ENCODE results near the gene CADM2. TPM values are rescaled to one million over a fixed set of nuclear protein-coding genes. Genes with fewer than 3 reads are reported as not detected.

The CADM2 gene
- total RNA-seq, 1 donor from 2014 or later, result 4.0 TPM

- no peak for DNase-seq (ENCODE audit: extremely low spot score, unreplicated experiment)
- H3K4me1 Mint-ChIP-seq (ENCODE audit: unreplicated experiment), result no peaks in the 10 kb centered on the region
- TF ChIP-seq CTCF (conservative IDR thresholded peaks at IDR 0.05), result no peak
- no peaks in the 10 kb centered on the region for H3K36me3 Mint-ChIP-seq
- H3K9me3 Mint-ChIP-seq, result no peaks in the 10 kb centered on the region
- no peak overlapping the region for H3K4me3 Mint-ChIP-seq
- no peaks in the 10 kb centered on the region for H3K27me3 Mint-ChIP-seq
- H3K27ac Mint-ChIP-seq, result no peak overlapping the region
These were observed 27.0 kb downstream of the CADM2 start for GRCh38 chr3:84985795-84986194.

GRCh38 chr3:84987706-84988504 lies 29.1 kb downstream of the CADM2 start:
- H3K36me3 Mint-ChIP-seq, result no peaks in the 10 kb centered on the region
- no peak overlapping the region for H3K27ac Mint-ChIP-seq
- H3K4me1 Mint-ChIP-seq (ENCODE audit: unreplicated experiment), result no peaks in the 10 kb centered on the region
- no peaks in the 10 kb centered on the region for H3K9me3 Mint-ChIP-seq
- TF ChIP-seq CTCF (conservative IDR thresholded peaks at IDR 0.05), result no peak
- H3K27me3 Mint-ChIP-seq, result no peaks in the 10 kb centered on the region
- no peak overlapping the region for H3K4me3 Mint-ChIP-seq
- no peak for DNase-seq (ENCODE audit: extremely low spot score, unreplicated experiment)

- H3K4me1 Mint-ChIP-seq (ENCODE audit: unreplicated experiment), result no peaks in the 10 kb centered on the region
- no peak overlapping the region for H3K4me3 Mint-ChIP-seq
- no peaks in the 10 kb centered on the region for H3K36me3 Mint-ChIP-seq
- no peak overlapping the region for H3K27ac Mint-ChIP-seq
- no peaks in the 10 kb centered on the region for H3K27me3 Mint-ChIP-seq
- no peak for DNase-seq (ENCODE audit: extremely low spot score, unreplicated experiment)
- no peak for TF ChIP-seq CTCF (conservative IDR thresholded peaks at IDR 0.05)
- H3K9me3 Mint-ChIP-seq, result no peaks in the 10 kb centered on the region
These were observed 30.3 kb downstream of the CADM2 start for GRCh38 chr3:84989102-84989501.

DNA sequence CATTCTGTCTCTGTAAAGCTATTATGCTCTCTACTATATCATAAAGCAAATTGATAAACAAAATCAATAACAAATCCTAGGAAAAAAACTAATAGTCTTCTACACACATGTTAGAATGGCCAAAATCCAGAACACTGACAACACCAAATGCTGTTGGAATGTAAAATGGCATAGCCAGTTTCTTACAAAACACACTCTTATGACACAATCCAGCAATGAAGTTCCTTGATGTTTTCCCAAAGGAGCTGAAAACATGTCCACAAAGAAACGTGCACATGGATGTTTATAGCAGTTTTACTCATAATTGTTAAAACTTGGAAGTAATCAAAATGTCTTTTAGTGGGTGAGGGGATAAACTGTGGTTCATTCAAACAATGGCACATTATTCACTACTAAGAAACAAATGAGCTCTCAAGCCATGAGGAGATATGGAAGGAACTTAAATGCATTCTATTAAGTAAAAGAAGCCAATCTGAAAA lies 32.7 kb downstream of the CADM2 start:
- Mint-ChIP-seq H3K9me3 (no peaks in the 10 kb centered on the region), H3K27ac (no peak overlapping the region), H3K36me3 (no peaks in the 10 kb centered on the region), H3K4me1 (ENCODE audit: unreplicated experiment) (no peaks in the 10 kb centered on the region), H3K27me3 (no peaks in the 10 kb centered on the region), H3K4me3 (no peak overlapping the region)
- TF ChIP-seq CTCF (conservative IDR thresholded peaks at IDR 0.05), result no peak
- no peak for DNase-seq (ENCODE audit: extremely low spot score, unreplicated experiment)

GRCh38 chr3:84993956-84994355 lies 35.2 kb downstream of the CADM2 start:
- H3K36me3 Mint-ChIP-seq, result no peaks in the 10 kb centered on the region
- H3K4me1 Mint-ChIP-seq (ENCODE audit: unreplicated experiment), result no peaks in the 10 kb centered on the region
- H3K27ac Mint-ChIP-seq, result no peak overlapping the region
- no peak overlapping the region for H3K4me3 Mint-ChIP-seq
- H3K27me3 Mint-ChIP-seq, result no peaks in the 10 kb centered on the region
- DNase-seq (ENCODE audit: extremely low spot score, unreplicated experiment), result no peak
- H3K9me3 Mint-ChIP-seq, result no peaks in the 10 kb centered on the region
- no peak for TF ChIP-seq CTCF (conservative IDR thresholded peaks at IDR 0.05)
